H1 (cell line): ENCODE data around the gene GSG1L. TPM values are rescaled to one million over a fixed set of nuclear protein-coding genes. Genes with fewer than 3 reads are reported as not detected.

ENCODE experiments used
- CTCF ChIA-PET: fragments of 300-600 bp; sonication (Branson Sonifier 250); formaldehyde crosslinking; loops from one replicate; lab custom pipeline; 2021; ENCODE audit not compliant: partially characterized antibody; lab: Charles Lee
- POLR2A ChIA-PET: fragments of 300-600 bp; sonication (Branson Sonifier 250); formaldehyde crosslinking; loops from one replicate; lab custom pipeline; 2021; ENCODE audit warnings: inconsistent platforms; ENCODE audit not compliant: partially characterized antibody; lab: Charles Lee
- DNase-seq, 2 experiments: peaks; one replicate each; pipeline versions ENCODE4 v3.0.0 to v3.0.0-alpha.2; 2010 to 2022; ENCODE audit warnings: low spot score in 2 of 2, low read depth in 1 of 2, mixed read lengths in 1 of 2
- FAIRE-seq: peaks from 2 replicates; lab custom pipeline; 2011; peaks lifted over from hg19 to GRCh38; lab: Jason Lieb, UNC
- H2AFZ ChIP-seq: 2 replicates; pipeline ENCODE4 v1.8.1; 2012; ENCODE audit warnings: low read length, inconsistent platforms
- H2AK5ac ChIP-seq: 2 replicates; pipeline ENCODE4 v1.6.1; 2013; ENCODE audit warnings: low read depth, low read length
- H2BK120ac ChIP-seq: replicated peaks from 2 replicates; pipeline ENCODE3; 2013; ENCODE audit warnings: low read depth, low read length, inconsistent platforms
- H2BK12ac ChIP-seq: 2 replicates; pipeline ENCODE4 v1.6.1; 2013; ENCODE audit warnings: low read depth, low read length
- H2BK15ac ChIP-seq: 2 replicates; pipeline ENCODE4 v1.6.1; 2013; ENCODE audit warnings: low read length
- H2BK20ac ChIP-seq: 2 replicates; pipeline ENCODE4 v1.6.1; 2013; ENCODE audit warnings: low read length
- H2BK5ac ChIP-seq: 2 replicates; pipeline ENCODE4 v1.6.1; 2013; ENCODE audit warnings: low read depth, low read length
- H3K14ac ChIP-seq: 2 replicates; pipeline ENCODE4 v1.6.1; 2013; ENCODE audit warnings: inconsistent platforms; ENCODE audit not compliant: insufficient read length
- H3K18ac ChIP-seq: 2 replicates; pipeline ENCODE4 v1.6.1; 2013; ENCODE audit warnings: low read length; ENCODE audit errors: extremely low read depth
- H3K23ac ChIP-seq: 2 replicates; pipeline ENCODE4 v1.6.1; 2013; ENCODE audit warnings: inconsistent platforms; ENCODE audit not compliant: insufficient read length
- H3K23me2 ChIP-seq: 2 replicates; pipeline ENCODE4 v1.6.1; 2013; ENCODE audit warnings: low read depth, low read length
- H3K27ac ChIP-seq: 2 replicates; pipeline ENCODE4 v1.6.1; 2011; ENCODE audit warnings: low read depth, low read length, inconsistent platforms
- H3K27me3 ChIP-seq, 4 experiments: replicated peaks in 1 of 4; 1 replicate in 1 of 4; 2 replicates in 3 of 4; pipeline versions ENCODE4 v1.6.1 to v1.8.1; 2011 to 2013; ENCODE audit warnings: low read length in 3 of 4, mild to moderate bottlenecking in 3 of 4, inconsistent platforms in 2 of 4, mixed read lengths in 2 of 4, moderate library complexity in 1 of 4; ENCODE audit not compliant: control insufficient read depth in 3 of 4, insufficient read depth in 3 of 4; ENCODE audit errors: extremely low read depth in 1 of 4
- H3K36me3 ChIP-seq, 4 experiments: 2 replicates each; pipeline versions ENCODE4 v1.6.1 to v1.8.1; 2011 to 2013; ENCODE audit warnings: mild to moderate bottlenecking in 4 of 4, low read length in 3 of 4, moderate library complexity in 2 of 4, control low read depth in 1 of 4, inconsistent platforms in 1 of 4; ENCODE audit not compliant: insufficient read depth in 4 of 4, control insufficient read depth in 2 of 4
- H3K4ac ChIP-seq: replicated peaks from 2 replicates; pipeline ENCODE3; 2013; ENCODE audit warnings: low read length, low read depth, mixed read lengths, inconsistent platforms; ENCODE audit not compliant: insufficient read length
- H3K4me1 ChIP-seq, 4 experiments: replicated peaks in 1 of 4; 1 replicate in 1 of 4; 2 replicates in 3 of 4; pipeline versions ENCODE4 v1.6.1 to v1.8.1; 2011 to 2013; ENCODE audit warnings: low read length in 3 of 4, inconsistent platforms in 2 of 4, mixed read lengths in 1 of 4; ENCODE audit not compliant: insufficient read depth in 4 of 4, control insufficient read depth in 3 of 4
- H3K4me2 ChIP-seq, 2 experiments: 2 replicates each; pipeline versions ENCODE4 v1.6.1 to v1.8.1; 2011 to 2013; ENCODE audit warnings: low read depth in 2 of 2, low read length in 2 of 2, control low read depth in 1 of 2, inconsistent platforms in 1 of 2, mild to moderate bottlenecking in 1 of 2; ENCODE audit not compliant: insufficient read depth in 1 of 2
- H3K4me3 ChIP-seq, 4 experiments: fragments of 200-600, 300-600 bp in 1 of 4; sonication (generic), shearing (Covaris generic), sonication (Bioruptor Twin) in 1 of 4; 2 replicates each; pipeline versions ENCODE4 v1.5.1 to v1.8.1; 2011 to 2016; ENCODE audit warnings: low read length in 4 of 4, low read depth in 3 of 4, control low read depth in 2 of 4, inconsistent platforms in 2 of 4, mild to moderate bottlenecking in 2 of 4, mixed read lengths in 1 of 4, moderate library complexity in 1 of 4; ENCODE audit not compliant: insufficient read depth in 2 of 4; ENCODE audit errors: extremely low read depth in 1 of 4
- H3K56ac ChIP-seq: replicated peaks from 2 replicates; pipeline ENCODE3; 2013; ENCODE audit warnings: low read depth, mild to moderate bottlenecking, mixed read lengths, low read length, inconsistent platforms; ENCODE audit not compliant: insufficient read length
- H3K79me1 ChIP-seq: 2 replicates; pipeline ENCODE4 v1.6.1; 2013; ENCODE audit warnings: low read depth, low read length, control low read depth
- H3K79me2 ChIP-seq, 2 experiments: 2 replicates each; pipeline versions ENCODE4 v1.6.1 to v1.8.1; 2012 to 2013; ENCODE audit warnings: low read length in 2 of 2, mild to moderate bottlenecking in 2 of 2, inconsistent platforms in 1 of 2; ENCODE audit not compliant: insufficient read depth in 2 of 2, control insufficient read depth in 1 of 2
- H3K9ac ChIP-seq, 4 experiments: replicated peaks in 1 of 4; 1 replicate in 1 of 4; 2 replicates in 3 of 4; pipeline versions ENCODE4 v1.6.1 to v1.8.1; 2011 to 2013; ENCODE audit warnings: low read depth in 3 of 4, low read length in 3 of 4, control low read depth in 2 of 4, mild to moderate bottlenecking in 2 of 4, moderate library complexity in 2 of 4, inconsistent platforms in 1 of 4; ENCODE audit errors: extremely low read depth in 1 of 4
- H3K9me3 ChIP-seq, 2 experiments: 2 replicates each; pipeline versions ENCODE4 v1.6.1 to v1.8.1; 2012 to 2013; ENCODE audit warnings: mild to moderate bottlenecking in 2 of 2, moderate library complexity in 2 of 2, control low read depth in 1 of 2, inconsistent platforms in 1 of 2, low read depth in 1 of 2, low read length in 1 of 2, mixed read lengths in 1 of 2; ENCODE audit not compliant: insufficient read depth in 2 of 2
- H4K20me1 ChIP-seq, 2 experiments: replicated peaks in 1 of 2; 2 replicates each; pipeline versions ENCODE3 to v1.8.1; 2011 to 2013; ENCODE audit warnings: inconsistent platforms in 2 of 2, low read length in 2 of 2, mild to moderate bottlenecking in 1 of 2; ENCODE audit not compliant: insufficient read depth in 2 of 2, control insufficient read depth in 1 of 2
- H4K5ac ChIP-seq: 2 replicates; pipeline ENCODE4 v1.6.1; 2013; ENCODE audit warnings: low read length, low read depth, mixed read lengths, inconsistent platforms; ENCODE audit not compliant: insufficient read length
- H4K8ac ChIP-seq: 2 replicates; pipeline ENCODE4 v1.8.0; 2013; ENCODE audit warnings: mild to moderate bottlenecking, moderate library complexity, low read length, inconsistent platforms; ENCODE audit not compliant: insufficient read depth; ENCODE audit errors: extremely low read depth
- H4K91ac ChIP-seq: replicated peaks from 2 replicates; pipeline ENCODE3; 2013; ENCODE audit warnings: low read length, mixed read lengths, inconsistent platforms; ENCODE audit not compliant: insufficient read length
- SIN3A ChIP-seq, 2 experiments: IDR thresholded peaks in 1 of 2; conservative IDR thresholded peaks in 1 of 2; 2 replicates each; pipeline ENCODE4 v1.6.1; 2011 to 2012; ENCODE audit warnings: low read length in 2 of 2, improper control_type of control experiment in 1 of 2, low read depth in 1 of 2, mild to moderate bottlenecking in 1 of 2
- WGBS, 2 experiments: shearing (Covaris generic) in 1 of 2; methylation state at CpG; one replicate each; pipeline versions ENCODE4 v1.1.6 to v1.1.7; 2013 to 2015; ENCODE audit warnings: low lambda C conversion rate in 2 of 2, mixed read lengths in 2 of 2, inconsistent platforms in 1 of 2, low coverage in 1 of 2, missing lambda C conversion rate in 1 of 2; ENCODE audit not compliant: insufficient replicate concordance in 2 of 2, insufficient coverage in 1 of 2, insufficient read length in 1 of 2; ENCODE audit errors: extremely low coverage in 1 of 2, missing lambda C conversion rate in 1 of 2; 5-methylcytosine and 5-hydroxymethylcytosine counted together
- polyA plus RNA-seq, 7 experiments: library from polyadenylated mRNA; depleted of rRNA in 3 of 7; stranded (reverse) in 5 of 7; unstranded in 2 of 7; fragments of >200 nt in 5 of 7; fragments of 200-250 nt in 2 of 7; gene quantifications; 1 replicate in 5 of 7; 2 replicates in 1 of 7; 4 replicates in 1 of 7; pipeline versions ENCODE4 v1.2.1 to v1.2.3, GENCODE V29; 2011 to 2013; ENCODE audit warnings: missing spikeins in 2 of 7, mixed read lengths in 2 of 7
- total RNA-seq: library from RNA; stranded (reverse); fragmentation: NEBNext Ultra II Directional; extraction: Animal tissue kit (Norgen Biotek cat#: 25700); gene quantifications from 2 replicates; pipeline ENCODE4 v1.2.1, GENCODE V29; 2021
- TF ChIP-seq, protein P1 (sequence below): IDR thresholded peaks from 2 replicates; pipeline ENCODE4 v1.6.1; 2012; ENCODE audit warnings: low read length, inconsistent platforms

Gene GSG1L
- total and polyA plus RNA-seq, 2 of the 8 experiments (the other 6 are each of a cell fraction or from before 2014, with no cell fraction given), result 0.71 to 1.1 TPM

DNA sequence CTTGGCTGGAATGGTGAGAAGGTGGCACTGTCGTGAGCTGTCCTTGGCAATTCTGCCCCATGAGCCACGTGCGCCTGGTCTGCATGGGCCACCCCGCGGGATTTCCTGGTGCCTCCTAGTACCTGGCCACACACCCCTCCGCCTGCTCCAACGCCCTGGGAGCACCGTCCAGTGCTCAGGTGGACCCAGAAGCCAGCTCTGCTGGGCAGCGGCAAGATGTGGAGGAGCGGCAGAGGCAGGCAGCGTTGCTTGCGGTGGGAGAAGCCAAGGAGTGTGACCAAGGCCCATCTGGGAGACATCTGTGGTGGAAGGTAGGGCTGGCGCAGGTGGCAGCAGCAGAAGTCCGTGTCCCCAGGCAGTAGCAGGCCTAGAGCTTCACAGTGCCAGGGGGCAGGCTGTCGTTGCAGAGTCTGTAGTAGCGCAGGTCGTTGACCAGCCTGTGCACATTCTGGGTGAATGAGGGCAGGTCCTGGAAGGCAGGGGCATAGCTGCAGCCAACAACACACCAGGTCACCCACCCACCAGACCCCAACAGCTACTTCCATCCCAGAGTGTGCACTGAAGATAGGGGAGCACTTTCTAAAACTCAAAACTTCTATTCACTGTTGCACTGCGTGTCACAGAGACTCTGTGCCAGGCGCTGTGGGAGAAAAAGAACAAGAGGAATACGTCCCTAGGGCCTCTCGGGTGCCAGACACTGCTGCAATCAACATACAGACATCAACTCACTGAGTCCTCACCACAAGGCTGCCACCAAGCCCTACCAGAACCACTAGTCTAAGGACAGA, 34.9 kb upstream of the GSG1L start:
- Histone ChIP-seq H4K5ac (no peak overlapping the region), H2BK12ac (no peak overlapping the region), H3K4me2 (no peak overlapping the region), H3K14ac (no peak overlapping the region), H2BK15ac (no peak overlapping the region), H4K91ac (no peak overlapping the region), H3K23me2 (no peaks in the 10 kb centered on the region), H4K8ac (peak overlapping the region; percentile 3; the same call in 1 of the 2 replicates), H3K36me3 (peaks cover 19 to 46% (median 31%) of the 10 kb centered on the region in 4 experiments), H2AK5ac (no peak overlapping the region), H3K4me1 (peaks cover 0 to 7% (median 2%) of the 10 kb centered on the region in 4 experiments; a peak in 5 of 7 replicates), H3K56ac (no peak overlapping the region), H3K79me1 (no peaks in the 10 kb centered on the region; the same call in 1 of the 2 replicates), H3K23ac (no peak overlapping the region), H3K27ac (no peak overlapping the region), H3K4me3 (no peak overlapping the region), H2BK5ac (no peak overlapping the region), H4K20me1 (peaks cover 0 to 12% of the 10 kb centered on the region in 2 experiments), H3K9me3 (no peaks in the 10 kb centered on the region), H2BK20ac (no peak overlapping the region), H3K4ac (no peak overlapping the region), H3K79me2 (no peaks in the 10 kb centered on the region), H3K27me3 (no peaks in the 10 kb centered on the region)
- WGBS, 2 experiments, result 94% methylated on average over 21 of the region's 21 CpGs; no CpG with 5 or more reads in 1 of the 2 experiments
- DNase-seq, result no peak
- POLR2A ChIA-PET, result interaction anchor here (1.4 kb wide), 1 partner anchor 12 kb away, joined by 6 read pairs; no protein-coding TSS in a partner anchor
- FAIRE-seq, result no peak
- no peak for TF ChIP-seq SIN3A (conservative IDR thresholded peaks at IDR 0.05 in 1 of 2, IDR thresholded peaks at IDR 0.05 in 1 of 2; ENCODE audit: low read depth in 1 of 2, low read length in 2 of 2)
- TF ChIP-seq, protein P1, sequence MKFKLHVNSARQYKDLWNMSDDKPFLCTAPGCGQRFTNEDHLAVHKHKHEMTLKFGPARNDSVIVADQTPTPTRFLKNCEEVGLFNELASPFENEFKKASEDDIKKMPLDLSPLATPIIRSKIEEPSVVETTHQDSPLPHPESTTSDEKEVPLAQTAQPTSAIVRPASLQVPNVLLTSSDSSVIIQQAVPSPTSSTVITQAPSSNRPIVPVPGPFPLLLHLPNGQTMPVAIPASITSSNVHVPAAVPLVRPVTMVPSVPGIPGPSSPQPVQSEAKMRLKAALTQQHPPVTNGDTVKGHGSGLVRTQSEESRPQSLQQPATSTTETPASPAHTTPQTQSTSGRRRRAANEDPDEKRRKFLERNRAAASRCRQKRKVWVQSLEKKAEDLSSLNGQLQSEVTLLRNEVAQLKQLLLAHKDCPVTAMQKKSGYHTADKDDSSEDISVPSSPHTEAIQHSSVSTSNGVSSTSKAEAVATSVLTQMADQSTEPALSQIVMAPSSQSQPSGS, result no peak
- TF ChIP-seq, all 59 proteins: peak for 0
- no peak overlapping the region for H3K9ac ChIP-seq
- no peak overlapping the region for H2BK120ac ChIP-seq
- no peak overlapping the region for H2AFZ ChIP-seq
- CTCF ChIA-PET, result interaction anchor here (0.6 to 1.3 kb wide), 4 partner anchors 8 to 126 kb away, joined by 3 to 4 read pairs (median 3); no protein-coding TSS in a partner anchor
- no peak overlapping the region for H3K18ac ChIP-seq
